ENCODE results near the gene NEK3.
"Not testable (repeated sequence)": the region's sequence is repeated elsewhere in the genome, so short reads cannot be mapped to it uniquely, and the experiment has no call there.

The NEK3 gene

DNA sequence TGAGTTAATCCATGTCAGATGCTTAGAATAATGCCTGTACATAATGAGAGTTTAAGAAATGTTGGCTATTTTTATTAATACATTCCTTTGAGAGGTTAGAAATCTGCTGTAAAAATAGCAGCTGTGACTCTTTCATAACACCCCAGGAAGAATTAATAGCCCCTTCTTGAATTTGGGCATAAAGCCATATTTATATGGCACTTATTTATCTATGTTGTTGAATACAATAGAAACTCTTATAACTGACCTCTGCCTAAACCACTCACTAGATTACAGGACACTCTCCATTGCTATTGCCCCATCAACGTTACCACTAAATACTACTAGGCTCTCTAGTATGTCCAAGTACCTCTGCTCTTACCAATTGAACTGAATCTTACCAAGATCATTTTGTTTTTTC is 46.8 kb downstream of the NEK3 start:
- Mint-ChIP-seq H3K9me3 (ENCODE audit: low read depth) (no peaks in the 10 kb centered on the region), H3K27ac (no peak overlapping the region), H3K4me3 (no peak overlapping the region), H3K4me1 (ENCODE audit: low read depth) (no peaks in the 10 kb centered on the region), H3K27me3 (peaks cover 5% of the 10 kb centered on the region), H3K36me3 (peaks cover 5% of the 10 kb centered on the region)

DNA sequence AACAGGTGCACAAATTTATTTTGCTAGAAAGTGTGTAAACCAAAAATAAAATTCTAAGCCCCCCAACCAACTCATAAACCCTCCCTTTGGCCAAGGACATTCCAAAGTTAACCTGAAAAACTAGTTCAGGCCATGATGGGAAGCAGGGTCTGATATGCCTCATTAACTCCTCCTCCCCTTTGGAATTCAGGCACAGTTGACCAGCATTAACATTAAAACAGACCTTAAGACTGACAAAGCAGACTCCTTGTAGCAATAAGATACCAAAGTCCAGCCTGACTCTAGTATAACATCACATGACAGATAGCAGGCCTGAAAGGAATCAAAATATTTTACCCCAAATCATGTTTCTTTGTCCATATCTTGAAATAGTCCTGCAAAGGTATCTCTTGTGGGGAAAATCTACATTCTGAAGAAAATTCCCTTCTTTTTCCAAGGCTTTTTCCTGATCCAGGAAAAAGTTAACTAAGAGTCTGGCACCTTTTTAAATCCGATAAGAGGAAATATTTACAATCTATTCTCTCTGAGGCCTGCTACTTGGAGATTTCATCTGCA is 50.2 kb downstream of the NEK3 start:
- Mint-ChIP-seq H3K36me3 (peaks cover 3% of the 10 kb centered on the region), H3K27ac (no peak overlapping the region), H3K9me3 (ENCODE audit: low read depth) (no peaks in the 10 kb centered on the region), H3K4me1 (ENCODE audit: low read depth) (no peaks in the 10 kb centered on the region), H3K27me3 (peaks cover 2% of the 10 kb centered on the region), H3K4me3 (no peak overlapping the region)

DNA sequence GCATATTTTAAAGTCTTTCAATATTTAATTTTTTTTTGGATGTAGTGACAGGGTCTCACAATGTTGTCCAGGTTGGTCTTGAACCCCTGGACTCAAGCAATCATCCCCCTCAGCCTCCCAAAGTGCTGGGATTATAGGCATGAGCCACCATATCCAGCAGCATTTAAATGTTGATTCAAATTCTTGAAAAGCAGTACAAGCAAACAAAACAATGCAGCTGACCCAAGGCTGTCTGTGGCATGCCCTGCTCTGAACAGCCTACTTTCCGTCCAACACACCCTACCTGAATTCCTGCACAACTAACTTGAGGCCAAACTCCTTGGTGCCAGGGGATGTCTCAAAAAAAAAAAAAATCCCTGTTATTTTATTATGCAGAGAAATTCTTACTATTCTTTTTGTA is 53.6 kb downstream of the NEK3 start:
- Mint-ChIP-seq H3K36me3 (peaks cover 3% of the 10 kb centered on the region), H3K27ac (no peak overlapping the region), H3K27me3 (peaks cover 2% of the 10 kb centered on the region), H3K9me3 (ENCODE audit: low read depth) (no peaks in the 10 kb centered on the region), H3K4me1 (ENCODE audit: low read depth) (no peaks in the 10 kb centered on the region), H3K4me3 (no peak overlapping the region)

DNA sequence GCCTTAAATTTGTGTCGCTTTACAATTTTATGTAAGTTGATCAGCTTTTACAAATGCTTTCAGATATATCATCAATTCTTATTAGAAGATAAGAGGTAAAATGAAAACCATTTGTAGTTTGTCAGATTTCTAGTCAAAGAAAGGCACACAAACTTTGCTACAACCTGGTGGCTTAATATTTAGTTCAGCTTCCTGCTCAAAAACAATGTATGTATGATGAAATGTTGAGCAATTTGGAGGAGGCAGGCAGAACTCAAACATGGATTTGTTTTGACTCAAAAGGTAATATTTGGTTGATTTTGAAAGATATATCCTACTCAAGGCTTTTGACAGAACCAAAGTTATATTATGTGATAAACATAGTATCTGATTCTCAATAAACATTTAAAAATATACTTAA is 54.8 kb downstream of the NEK3 start:
- no peaks in the 10 kb centered on the region for H3K9me3 Mint-ChIP-seq (ENCODE audit: low read depth)
- peaks cover 2% of the 10 kb centered on the region for H3K36me3 Mint-ChIP-seq
- no peak overlapping the region for H3K27ac Mint-ChIP-seq
- no peak overlapping the region for H3K4me3 Mint-ChIP-seq
- peaks cover 2% of the 10 kb centered on the region for H3K27me3 Mint-ChIP-seq
- no peaks in the 10 kb centered on the region for H3K4me1 Mint-ChIP-seq (ENCODE audit: low read depth)

DNA sequence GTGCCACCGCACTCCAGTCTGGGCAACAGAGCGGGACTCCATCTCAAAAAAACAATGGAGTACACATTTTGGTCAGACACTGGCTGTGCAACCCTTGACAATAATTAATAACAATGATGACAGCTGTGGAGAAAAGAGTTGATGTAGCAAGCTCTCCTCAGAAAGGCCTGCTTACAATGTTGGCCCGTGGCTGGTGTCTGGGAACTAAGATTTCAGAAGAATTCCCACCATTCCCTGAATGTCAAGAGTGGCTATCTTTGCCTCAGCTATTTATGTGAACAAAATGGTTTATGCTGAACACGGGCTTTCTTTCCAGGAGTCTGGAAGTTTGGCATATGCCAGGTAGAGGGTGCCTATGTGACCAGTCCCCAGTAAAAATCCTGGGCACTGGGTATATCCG is 56.0 kb downstream of the NEK3 start:
- Mint-ChIP-seq H3K4me3 (no peak overlapping the region), H3K9me3 (ENCODE audit: low read depth) (no peaks in the 10 kb centered on the region), H3K4me1 (ENCODE audit: low read depth) (no peaks in the 10 kb centered on the region), H3K27ac (no peak overlapping the region), H3K27me3 (peaks cover 2% of the 10 kb centered on the region), H3K36me3 (no peaks in the 10 kb centered on the region)

GRCh38 chr13:52102423-52102822 is 57.0 kb downstream of the NEK3 start:
- H3K4me3 Mint-ChIP-seq; H3K36me3 Mint-ChIP-seq; H3K27me3 Mint-ChIP-seq; H3K9me3 Mint-ChIP-seq (ENCODE audit: low read depth); H3K27ac Mint-ChIP-seq; H3K4me1 Mint-ChIP-seq (ENCODE audit: low read depth): not testable (repeated sequence)

GRCh38 chr13:52097197-52097596 is 62.2 kb downstream of the NEK3 start:
- peaks cover 1% of the 10 kb centered on the region for H3K27me3 Mint-ChIP-seq
- no peak overlapping the region for H3K27ac Mint-ChIP-seq
- peaks cover 3% of the 10 kb centered on the region for H3K36me3 Mint-ChIP-seq
- no peaks in the 10 kb centered on the region for H3K9me3 Mint-ChIP-seq (ENCODE audit: low read depth)
- H3K4me1 Mint-ChIP-seq (ENCODE audit: low read depth) = no peaks in the 10 kb centered on the region
- H3K4me3 Mint-ChIP-seq = no peak overlapping the region

DNA sequence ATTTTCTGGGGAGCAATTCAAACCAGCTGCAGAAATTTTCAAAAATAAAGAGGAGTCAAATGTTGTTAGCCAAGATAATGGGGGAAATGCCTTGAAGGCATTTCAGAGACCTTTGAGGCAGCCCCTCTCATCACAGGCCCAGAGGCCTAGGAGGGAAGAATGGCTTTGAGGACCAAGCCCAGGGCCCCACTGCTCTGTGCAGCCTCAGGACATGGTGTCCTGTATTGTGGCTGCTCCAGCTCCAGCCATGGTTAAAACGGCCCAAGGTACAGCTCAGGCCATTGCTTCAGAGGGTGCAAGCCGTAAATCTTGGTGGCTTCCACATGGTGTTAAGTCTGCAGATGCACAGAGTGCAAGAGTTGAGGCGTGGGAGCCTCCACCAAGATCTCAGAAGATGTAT is 62.6 kb downstream of the NEK3 start:
- Mint-ChIP-seq H3K36me3 (peaks cover 3% of the 10 kb centered on the region), H3K4me1 (ENCODE audit: low read depth) (no peaks in the 10 kb centered on the region), H3K27ac (no peak overlapping the region), H3K27me3 (peaks cover 1% of the 10 kb centered on the region), H3K4me3 (no peak overlapping the region), H3K9me3 (ENCODE audit: low read depth) (no peaks in the 10 kb centered on the region)

GRCh38 chr13:52096062-52096461 is 63.3 kb downstream of the NEK3 start:
- H3K9me3 Mint-ChIP-seq (ENCODE audit: low read depth) = no peaks in the 10 kb centered on the region
- H3K36me3 Mint-ChIP-seq = peaks cover 3% of the 10 kb centered on the region
- no peak overlapping the region for H3K4me3 Mint-ChIP-seq
- peaks cover 1% of the 10 kb centered on the region for H3K27me3 Mint-ChIP-seq
- no peaks in the 10 kb centered on the region for H3K4me1 Mint-ChIP-seq (ENCODE audit: low read depth)
- H3K27ac Mint-ChIP-seq = no peak overlapping the region

DNA sequence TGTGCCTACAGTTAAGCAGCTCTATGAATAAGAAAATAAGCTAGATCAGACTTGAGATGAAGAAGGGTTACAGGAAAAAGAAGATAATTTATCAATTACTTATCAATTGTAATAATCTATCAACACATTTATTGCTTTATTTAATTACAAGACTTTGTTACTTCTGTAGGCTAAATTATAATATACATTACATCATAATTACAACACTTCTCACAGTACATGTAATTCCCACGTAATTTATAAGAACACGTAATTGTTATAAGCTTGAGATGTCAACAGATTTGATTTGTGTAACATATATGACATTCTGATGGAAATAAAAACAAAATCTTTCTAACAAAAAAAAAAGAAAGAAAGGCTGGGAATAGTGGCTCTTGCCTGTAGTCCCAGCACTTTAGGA is 67.3 kb downstream of the NEK3 start:
- Mint-ChIP-seq H3K27ac (no peak overlapping the region), H3K4me3 (no peak overlapping the region), H3K27me3 (peaks cover 3% of the 10 kb centered on the region), H3K9me3 (ENCODE audit: low read depth) (no peaks in the 10 kb centered on the region), H3K4me1 (ENCODE audit: low read depth) (no peaks in the 10 kb centered on the region), H3K36me3 (peaks cover 3% of the 10 kb centered on the region)

GRCh38 chr13:52091473-52091872 is 67.9 kb downstream of the NEK3 start:
- peaks cover 3% of the 10 kb centered on the region for H3K36me3 Mint-ChIP-seq
- peaks cover 6% of the 10 kb centered on the region for H3K27me3 Mint-ChIP-seq
- H3K4me1 Mint-ChIP-seq (ENCODE audit: low read depth) = no peaks in the 10 kb centered on the region
- H3K9me3 Mint-ChIP-seq (ENCODE audit: low read depth) = no peaks in the 10 kb centered on the region
- no peak overlapping the region for H3K4me3 Mint-ChIP-seq
- H3K27ac Mint-ChIP-seq = no peak overlapping the region

GRCh38 chr13:52085421-52085820 is 74.0 kb downstream of the NEK3 start:
- peaks cover 7% of the 10 kb centered on the region for H3K27me3 Mint-ChIP-seq
- no peaks in the 10 kb centered on the region for H3K9me3 Mint-ChIP-seq (ENCODE audit: low read depth)
- H3K36me3 Mint-ChIP-seq = no peaks in the 10 kb centered on the region
- H3K4me1 Mint-ChIP-seq (ENCODE audit: low read depth) = no peaks in the 10 kb centered on the region
- no peak overlapping the region for H3K27ac Mint-ChIP-seq
- no peak overlapping the region for H3K4me3 Mint-ChIP-seq

DNA sequence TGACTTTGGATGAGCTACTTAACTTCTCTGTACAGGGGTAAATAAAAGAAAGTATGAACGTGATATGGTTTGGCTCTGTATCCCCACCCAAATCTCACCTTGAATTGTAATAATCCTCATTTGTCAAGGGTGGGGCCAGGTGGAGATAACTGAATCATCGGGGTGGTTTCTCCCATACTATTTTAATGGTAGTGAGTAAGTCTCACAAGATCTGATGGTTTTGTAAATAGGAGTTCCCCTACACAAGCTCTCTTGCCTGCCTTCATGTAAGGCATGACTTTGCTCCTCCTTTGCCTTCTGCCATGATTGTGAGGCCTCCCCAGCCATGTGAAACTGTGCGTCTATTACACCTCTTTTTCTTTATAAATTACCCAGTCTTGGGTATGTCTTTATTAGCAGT is 74.4 kb downstream of the NEK3 start:
- not testable (repeated sequence) for H3K36me3 Mint-ChIP-seq; H3K9me3 Mint-ChIP-seq (ENCODE audit: low read depth); H3K27me3 Mint-ChIP-seq; H3K4me3 Mint-ChIP-seq; H3K27ac Mint-ChIP-seq; H3K4me1 Mint-ChIP-seq (ENCODE audit: low read depth)

All from activated naive CD8-positive, alpha-beta T cell (primary cell).